ENCODE results near the gene OSBP2.
A peak's percentile ranks its signal among the peaks of the same experiment; 100 is the strongest.

Gene OSBP2

GRCh38 chr22:30885591-30885990 lies 190.9 kb downstream of the OSBP2 start:
- DNase-seq, result no peak

- no peak for DNase-seq
Measured at GRCh38 chr22:30887453-30887852, 192.8 kb downstream of the OSBP2 start.

- no peak for DNase-seq
Measured at GRCh38 chr22:30887861-30888260, 193.2 kb downstream of the OSBP2 start.

- no peak for DNase-seq
Measured at GRCh38 chr22:30889268-30889995, 194.8 kb downstream of the OSBP2 start.

GRCh38 chr22:30889996-30890480 lies 195.4 kb downstream of the OSBP2 start:
- DNase-seq, result no peak

- peak; percentile 35 for DNase-seq
Measured at GRCh38 chr22:30890686-30891442, 196.2 kb downstream of the OSBP2 start.

GRCh38 chr22:30891443-30891755 lies 196.7 kb downstream of the OSBP2 start:
- no peak for DNase-seq

- no peak for DNase-seq
Measured at GRCh38 chr22:30891781-30892180, 197.1 kb downstream of the OSBP2 start.

- no peak for DNase-seq
Measured at GRCh38 chr22:30892286-30892685, 197.6 kb downstream of the OSBP2 start.

- no peak for DNase-seq
Measured at GRCh38 chr22:30892731-30893221, 198.1 kb downstream of the OSBP2 start.

GRCh38 chr22:30893434-30894370 lies 199.0 kb downstream of the OSBP2 start:
- no peak for DNase-seq

GRCh38 chr22:30894371-30894740 lies 199.7 kb downstream of the OSBP2 start:
- DNase-seq, result no peak

- no peak for DNase-seq
Measured at GRCh38 chr22:30902496-30903357, 208.1 kb downstream of the OSBP2 start.

GRCh38 chr22:30903876-30904460 lies 209.3 kb downstream of the OSBP2 start:
- DNase-seq, result no peak

- DNase-seq, result no peak
Measured at GRCh38 chr22:30905696-30906341, 211.1 kb downstream of the OSBP2 start.

GRCh38 chr22:30906411-30906810 lies 211.7 kb downstream of the OSBP2 start:
- no peak for DNase-seq

GRCh38 chr22:30906946-30907345 lies 212.3 kb downstream of the OSBP2 start:
- DNase-seq, result no peak

- no peak for DNase-seq
Measured at GRCh38 chr22:30908051-30908461, 213.4 kb downstream of the OSBP2 start.

GRCh38 chr22:30909306-30909705 lies 214.6 kb downstream of the OSBP2 start:
- DNase-seq, result no peak

GRCh38 chr22:30910358-30910757 lies 215.7 kb downstream of the OSBP2 start:
- DNase-seq, result no peak

- DNase-seq, result no peak
Measured at GRCh38 chr22:30918761-30919160, 224.1 kb downstream of the OSBP2 start.
